GM19372 (cell line): Measurements from ENCODE around the gene ADGRB3.

Source experiments
- ATAC-seq: cut with Tn5 transposase; IDR thresholded peaks from one replicate; pipeline ENCODE4 v1.9.1; 2021; ENCODE audit warnings: mild to moderate bottlenecking, low read depth, moderate library complexity; ENCODE audit not compliant: unreplicated experiment

Gene ADGRB3

DNA sequence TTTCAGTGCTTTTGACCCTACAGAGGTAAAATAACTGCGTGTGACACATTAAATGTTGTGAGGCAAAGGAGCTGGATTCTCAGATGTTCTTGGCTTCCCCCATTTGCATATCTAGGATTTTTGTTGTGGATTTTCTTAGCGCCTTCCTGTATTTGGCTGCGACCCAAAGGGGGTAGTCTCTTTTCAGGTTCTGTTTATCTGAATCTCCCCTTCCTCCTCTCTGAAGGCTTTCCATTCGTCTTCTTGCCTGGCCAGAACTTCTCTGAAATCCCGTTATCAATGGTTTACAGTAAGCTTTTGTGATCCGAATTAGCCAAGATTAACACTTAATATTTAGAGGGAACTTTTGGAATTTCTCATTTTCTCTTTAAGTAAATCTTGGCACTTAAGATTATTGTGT is 60.8 kb downstream of the ADGRB3 start:
- no peak for ATAC-seq

DNA sequence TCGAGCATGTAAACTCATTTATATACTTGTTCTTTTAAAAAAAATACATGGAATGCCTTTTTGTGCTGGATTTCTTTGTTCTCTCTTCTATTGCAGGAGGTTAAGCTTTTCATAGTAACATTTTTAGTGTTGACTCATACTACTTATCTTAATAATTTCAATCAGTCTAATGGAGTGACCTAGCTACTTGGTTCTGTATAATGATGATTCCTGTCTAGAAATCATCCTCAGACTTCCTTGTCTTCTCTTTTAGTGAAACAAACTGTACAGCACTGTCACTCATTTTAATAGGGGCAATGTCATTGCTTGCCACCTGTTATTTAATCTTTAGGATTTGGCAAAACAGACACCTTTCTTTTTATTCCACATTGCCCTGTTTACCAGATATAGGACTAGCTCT is 62.3 kb downstream of the ADGRB3 start:
- ATAC-seq = no peak

DNA sequence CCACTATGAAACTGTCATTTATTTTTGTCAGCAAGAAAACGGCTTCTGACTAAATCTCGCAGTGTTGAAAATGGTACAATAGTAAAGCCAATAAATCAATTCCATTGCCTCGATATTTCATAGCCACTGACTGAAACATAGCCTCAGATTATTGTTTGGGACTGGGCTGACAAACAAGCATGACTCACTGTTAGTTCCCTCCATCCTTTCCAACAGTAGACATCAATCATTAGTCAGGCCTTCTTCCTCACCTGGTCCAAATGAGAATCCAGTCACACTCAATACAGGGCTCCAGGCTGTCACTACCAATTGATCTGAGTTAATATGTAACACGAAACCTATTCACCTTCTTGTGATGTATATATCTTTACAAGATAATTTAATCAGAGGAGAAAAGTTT is 66.1 kb downstream of the ADGRB3 start:
- no peak for ATAC-seq

DNA sequence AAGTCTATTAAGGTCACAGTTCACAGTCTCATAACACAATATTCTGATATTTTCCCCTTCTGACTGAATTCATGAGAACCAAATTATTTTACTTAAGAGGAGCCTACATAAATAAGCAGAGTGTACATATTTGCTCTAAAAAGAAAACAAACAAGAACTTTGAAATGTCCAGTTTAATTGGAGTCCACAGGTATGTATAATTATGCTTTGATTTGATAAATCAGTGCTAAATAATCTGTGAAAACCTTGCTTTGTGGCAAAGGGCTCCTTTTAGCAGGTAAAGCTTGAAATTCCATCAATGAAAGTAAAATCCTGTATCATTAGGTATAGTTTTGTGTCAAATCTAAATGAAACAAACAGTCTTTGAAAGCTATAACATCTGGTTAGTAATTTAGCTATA is 69.4 kb downstream of the ADGRB3 start:
- no peak for ATAC-seq

DNA sequence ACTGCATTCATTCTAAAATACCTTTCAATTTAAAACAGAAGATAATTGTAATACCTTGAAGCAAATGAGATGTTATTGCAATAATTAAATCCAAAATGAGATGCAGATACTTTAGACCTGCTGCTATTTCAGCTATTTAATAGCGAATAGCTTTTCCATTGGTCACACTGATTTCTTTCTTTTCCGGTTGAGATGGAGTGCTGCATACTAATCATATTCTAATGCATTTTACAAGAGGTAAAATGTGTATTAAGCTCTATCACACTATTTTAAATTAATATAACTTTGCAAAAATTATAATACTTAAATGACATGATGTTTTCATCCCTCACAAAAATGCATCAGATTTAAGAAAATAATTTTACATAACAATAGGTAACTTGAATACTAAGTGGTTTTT is 74.0 kb downstream of the ADGRB3 start:
- no peak for ATAC-seq

DNA sequence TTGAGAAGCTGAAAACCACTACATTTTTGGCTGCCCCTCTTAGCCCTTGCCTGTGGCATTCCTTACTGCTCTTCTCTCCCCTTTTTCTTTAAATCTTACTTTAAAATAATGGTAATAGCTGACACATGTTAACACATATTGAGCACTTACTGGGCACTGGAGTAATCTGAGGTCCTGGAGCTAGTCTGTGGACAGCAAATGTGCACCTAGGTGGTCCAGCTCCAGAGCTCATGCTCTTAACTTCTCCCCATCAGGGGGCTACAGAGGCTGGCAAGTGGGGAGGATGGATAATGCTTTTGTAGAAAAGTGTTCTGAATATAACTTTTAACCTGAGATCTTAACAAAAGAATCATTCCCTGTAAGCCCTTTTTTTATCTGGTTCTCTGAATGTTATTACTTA is 74.8 kb downstream of the ADGRB3 start:
- ATAC-seq = no peak

DNA sequence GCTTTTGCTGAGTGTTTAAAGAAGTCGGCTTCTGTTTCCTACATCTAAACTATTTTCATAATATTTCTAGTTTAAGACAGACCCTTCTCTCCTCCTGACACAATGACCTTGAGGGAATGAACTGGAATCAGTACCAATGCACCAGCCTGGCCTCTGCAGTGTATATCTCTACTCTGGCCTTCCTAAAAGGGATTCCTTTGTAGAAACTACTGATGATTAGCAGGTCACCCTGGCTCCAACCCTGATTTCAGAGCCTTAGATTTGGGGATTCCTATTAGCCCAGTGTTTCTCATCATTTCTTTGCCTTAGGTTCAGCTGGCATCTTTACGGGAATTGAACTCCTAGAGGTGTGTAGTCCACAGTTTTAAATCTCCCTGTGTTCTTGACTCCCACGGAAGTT is 75.4 kb downstream of the ADGRB3 start:
- ATAC-seq = no peak

DNA sequence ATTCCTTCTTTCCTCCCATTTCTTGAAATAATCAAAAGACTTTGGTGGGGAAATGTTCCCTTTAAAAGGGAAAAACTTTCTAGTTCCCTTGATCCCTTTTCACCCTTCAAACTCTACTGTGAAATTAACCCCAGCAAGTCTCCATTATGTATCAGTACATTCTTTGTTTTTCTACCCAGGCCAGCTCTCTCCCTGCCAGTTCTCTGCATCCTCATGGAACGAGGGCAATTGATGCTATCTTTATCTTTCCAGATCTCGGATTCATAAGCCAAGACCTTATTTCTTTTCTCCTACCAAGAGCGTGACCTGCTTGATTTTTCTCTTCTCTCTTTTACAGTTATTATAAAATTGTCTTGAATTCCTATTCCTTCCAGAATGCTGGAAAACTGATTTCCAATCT is 75.8 kb downstream of the ADGRB3 start:
- no peak for ATAC-seq

DNA sequence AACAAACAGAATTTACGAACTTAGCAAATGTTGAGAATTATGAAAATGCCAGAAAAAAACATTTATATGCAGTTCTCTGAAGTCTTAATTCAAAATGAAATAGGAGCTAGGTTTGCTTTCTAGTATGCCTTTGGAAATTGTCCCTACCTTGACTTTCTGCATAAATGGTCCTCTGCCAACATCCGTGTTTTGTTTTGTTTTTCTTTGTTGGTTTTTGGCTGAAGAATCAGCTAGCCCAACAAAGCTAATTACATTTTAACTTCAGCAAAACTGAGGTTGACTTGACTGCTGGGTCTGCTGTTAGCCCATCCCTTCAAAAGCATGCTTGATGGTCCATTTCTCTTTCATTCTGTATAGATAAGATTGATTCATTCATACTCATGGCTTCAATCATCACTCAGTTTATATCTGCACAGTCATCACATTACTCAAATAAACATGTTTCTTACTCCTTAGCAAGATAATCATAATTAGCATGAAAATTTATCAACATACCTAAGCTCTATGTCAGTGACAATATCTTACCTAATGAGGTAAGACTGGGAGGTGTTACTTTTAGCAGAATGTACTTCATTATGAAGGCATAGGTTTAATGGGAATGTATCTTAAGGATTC is 76.4 kb downstream of the ADGRB3 start:
- no peak for ATAC-seq

DNA sequence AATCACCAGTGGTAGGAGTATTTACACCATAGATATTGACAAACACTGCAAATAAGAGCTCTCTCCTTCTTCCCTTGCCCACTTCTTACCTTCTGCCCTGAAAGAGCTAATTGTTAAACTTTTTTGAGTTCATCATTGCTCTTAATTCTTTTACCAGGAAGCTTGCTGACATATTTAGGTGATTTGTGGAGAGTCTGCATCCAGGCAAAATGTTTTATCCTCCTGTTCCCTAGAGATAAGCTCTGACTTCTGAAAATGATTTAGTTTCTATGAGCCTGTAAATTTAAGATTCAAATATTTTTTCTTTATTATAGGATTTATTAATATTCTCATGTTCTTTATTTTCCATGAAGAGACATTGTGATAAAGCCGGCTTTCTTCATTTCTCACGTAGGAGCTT is 81.5 kb downstream of the ADGRB3 start:
- no peak for ATAC-seq

DNA sequence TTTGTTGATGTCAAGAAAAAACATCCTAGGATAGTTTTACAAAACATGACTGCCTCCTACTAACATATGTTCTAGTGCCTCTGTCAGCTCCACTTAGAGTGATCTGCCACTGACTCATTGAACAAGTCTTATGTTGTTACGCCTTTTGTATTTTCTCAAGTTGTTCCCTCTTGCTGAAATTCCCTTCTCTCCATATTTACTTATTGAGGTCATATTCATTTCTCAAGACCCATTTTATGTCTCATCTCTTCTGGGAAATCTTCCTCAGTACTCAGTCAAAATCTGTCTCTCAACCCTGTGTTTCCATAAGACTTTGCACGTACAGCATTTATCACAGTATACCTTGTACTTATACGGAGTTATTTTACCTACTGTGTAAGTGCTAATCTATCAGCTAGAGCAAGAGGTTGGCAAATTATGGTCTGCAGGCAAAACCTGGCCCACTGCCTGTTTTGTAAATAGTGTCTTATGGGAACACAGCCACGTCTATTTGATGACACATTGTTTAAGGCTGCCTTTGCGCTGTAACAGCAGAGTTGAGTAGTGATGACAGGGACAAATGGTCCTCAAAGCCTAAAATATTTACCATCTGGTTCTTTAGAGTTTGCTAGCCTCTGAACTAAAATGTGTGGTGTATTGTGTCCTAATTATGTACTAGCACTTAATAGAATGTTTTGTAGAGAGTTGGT is 83.4 kb downstream of the ADGRB3 start:
- no peak for ATAC-seq

DNA sequence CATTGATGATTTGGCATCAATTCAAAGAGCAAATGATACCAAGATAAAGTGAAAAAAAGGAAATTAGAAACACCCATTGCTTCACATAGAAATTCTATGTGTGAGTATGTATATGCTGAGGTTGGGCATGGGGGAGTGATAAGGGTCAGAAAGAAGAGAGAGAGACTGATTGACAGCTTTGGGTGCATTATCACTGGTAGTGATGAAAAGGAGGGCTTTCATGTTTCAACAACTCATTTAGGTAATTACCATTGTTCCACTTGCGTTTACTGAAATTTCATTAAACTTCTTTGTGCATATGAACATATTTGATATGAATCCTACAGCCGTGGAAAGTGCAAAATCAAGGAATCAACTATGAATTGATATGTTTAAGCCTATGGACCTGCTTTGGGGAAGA is 84.7 kb downstream of the ADGRB3 start:
- ATAC-seq = no peak

DNA sequence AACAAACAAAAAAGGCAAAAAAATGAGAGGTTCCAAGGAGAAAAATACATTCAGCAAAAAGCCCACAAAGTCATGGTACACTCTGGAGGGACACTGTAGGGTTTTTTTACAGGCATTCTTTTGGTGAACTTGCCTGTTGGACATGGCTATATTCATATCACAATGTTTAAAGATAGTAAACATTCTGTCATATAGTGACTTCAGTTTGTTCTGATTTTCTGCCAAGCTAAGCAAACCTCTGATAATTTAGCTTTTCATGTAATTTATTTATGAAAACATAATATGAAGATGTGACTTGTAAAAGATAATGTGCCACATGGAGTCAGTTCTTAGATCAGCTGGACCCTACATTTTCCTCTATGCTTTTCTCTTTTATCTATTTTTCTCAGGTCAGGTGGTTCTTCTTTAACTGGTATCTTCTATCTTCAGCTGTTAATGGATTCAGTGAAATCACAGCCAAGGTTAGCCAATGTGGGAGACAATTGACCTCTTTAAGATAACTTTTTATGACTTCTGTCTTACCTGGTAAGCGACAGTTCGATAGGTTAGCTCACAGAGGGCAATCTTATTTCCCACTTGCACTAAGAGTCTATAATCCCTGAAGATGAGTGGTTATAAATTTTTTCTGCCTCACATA is 87.9 kb downstream of the ADGRB3 start:
- no peak for ATAC-seq

DNA sequence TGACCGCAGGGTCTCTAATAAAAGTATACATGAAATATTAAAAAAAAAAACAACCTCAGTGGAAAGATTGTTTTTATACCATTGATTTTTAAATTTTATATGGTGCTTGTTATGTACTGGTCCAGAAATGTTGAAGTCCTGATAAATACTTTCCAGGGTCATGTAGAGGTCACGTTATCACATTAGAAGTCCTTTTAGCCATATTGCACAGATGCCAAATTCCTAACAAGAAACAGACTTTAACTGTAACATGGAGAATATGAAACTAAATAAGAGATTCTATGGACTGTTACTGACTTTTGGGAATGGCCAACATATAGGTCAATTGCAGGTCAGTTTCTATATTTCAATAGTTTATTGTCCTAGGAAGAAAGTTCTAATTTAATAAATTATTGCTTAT is 89.0 kb downstream of the ADGRB3 start:
- ATAC-seq = no peak

DNA sequence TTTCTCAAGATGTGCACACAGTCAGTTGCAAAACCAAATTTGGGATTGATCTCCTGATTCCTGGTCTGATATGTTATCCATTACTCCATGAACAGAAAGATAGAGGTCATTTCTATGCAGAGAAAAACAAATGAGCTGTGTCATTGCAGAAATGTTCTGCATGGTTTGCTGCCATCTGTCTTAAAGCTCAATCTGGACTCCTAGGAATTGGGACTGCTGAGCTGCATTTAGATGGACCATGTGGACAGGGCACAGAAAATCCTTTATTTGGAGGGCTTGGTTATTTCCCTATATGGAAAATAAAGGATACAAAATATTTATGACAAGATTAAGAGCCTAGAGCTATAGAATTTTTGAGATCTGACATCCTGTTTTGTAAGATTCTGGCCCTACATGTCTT is 91.3 kb downstream of the ADGRB3 start:
- ATAC-seq = no peak

DNA sequence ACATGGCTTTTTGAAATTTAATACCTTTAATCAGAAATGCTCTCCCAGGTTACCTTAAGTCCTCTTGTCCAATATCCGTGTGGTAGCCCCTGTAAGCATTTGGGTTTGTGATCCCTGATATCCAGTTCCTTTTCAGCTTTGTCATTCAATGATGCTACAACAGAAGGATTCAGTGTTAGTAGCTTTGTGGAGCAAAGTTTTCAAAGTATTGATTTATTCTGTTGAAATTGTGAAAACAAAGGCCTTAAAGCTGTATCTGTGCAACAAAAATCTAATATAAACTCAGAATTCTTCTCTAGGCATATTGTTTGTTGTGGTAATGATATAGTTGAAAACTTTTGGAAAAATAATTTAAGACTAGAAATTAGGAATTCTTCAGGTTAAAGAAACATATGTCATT is 91.9 kb downstream of the ADGRB3 start:
- no peak for ATAC-seq

DNA sequence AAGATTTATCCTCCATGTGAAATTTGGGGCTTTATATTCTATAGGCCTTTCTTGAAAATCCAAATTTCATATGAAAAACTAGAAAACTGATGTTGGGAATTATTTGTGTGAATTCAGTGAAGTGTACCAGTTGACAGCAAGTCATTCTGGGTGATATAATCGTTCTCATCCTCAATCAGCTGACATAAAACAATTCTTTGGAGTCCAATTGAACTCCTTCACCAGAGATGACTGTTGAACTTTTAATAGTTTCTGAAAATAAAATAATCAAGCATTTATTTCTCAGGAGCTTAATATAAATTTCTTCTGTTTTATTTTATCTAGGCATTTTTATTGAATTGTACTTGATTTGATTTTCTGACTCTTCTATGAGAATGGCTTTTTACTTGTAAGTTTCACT is 92.6 kb downstream of the ADGRB3 start:
- ATAC-seq = no peak

DNA sequence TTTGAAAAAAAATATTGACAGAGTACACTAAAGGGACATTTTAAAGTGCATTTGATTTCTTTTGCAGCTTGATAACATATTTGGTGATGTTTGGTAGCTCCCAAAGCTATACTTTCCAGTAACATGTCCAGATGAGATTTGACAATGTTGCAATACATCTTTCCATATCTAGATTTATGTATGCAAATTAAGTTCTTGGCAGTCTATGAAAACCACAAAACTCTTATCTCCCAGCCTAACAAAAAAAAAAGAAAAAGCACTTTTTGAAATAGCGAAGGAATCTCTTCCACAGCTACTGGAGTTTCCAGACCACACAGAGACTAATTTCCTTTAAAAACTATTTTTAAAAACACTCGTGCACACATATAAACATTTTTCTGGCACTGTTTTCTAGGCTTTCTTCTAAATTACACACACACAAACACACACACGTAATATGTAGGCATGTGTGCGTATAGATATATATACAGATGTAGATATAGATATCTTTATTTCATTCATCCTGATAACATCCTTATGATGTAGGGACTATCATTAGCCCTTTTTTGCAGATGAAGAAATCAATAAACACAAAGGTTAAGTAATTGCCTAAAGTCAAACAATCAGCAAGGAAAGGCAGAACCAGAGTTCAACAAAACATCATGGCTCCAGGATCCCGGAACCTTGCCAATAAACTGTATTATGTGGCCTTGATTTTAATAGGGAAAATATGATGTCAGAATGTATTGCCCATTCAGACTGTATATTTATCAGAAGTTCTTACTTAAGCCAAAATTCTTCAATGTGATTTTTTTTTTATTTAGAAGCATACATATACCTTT is 93.3 kb downstream of the ADGRB3 start:
- ATAC-seq = no peak

DNA sequence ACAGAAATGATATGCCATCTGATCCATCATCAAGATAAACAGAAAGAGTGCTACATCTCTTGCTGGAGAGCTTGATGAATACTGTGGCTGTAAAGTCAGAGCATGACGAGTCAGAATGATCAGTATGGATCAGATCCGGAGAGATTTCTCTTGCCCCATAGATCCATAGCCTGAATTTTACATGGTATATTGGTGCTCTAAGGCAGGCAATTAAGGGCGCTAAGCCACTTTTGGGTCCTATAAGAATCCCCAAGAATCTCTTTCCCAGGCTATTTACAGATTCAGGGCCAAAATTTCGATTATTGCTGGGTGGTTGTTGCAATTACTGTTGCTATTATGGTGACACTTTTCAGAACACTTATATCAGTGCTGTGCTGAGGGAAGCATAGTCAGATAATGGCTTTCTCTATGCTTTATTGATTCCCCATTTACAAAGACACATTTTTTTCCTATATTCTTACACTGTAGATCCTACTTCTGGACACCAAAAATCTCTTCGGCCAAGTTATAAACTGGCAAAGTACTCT is 94.4 kb downstream of the ADGRB3 start:
- no peak for ATAC-seq

DNA sequence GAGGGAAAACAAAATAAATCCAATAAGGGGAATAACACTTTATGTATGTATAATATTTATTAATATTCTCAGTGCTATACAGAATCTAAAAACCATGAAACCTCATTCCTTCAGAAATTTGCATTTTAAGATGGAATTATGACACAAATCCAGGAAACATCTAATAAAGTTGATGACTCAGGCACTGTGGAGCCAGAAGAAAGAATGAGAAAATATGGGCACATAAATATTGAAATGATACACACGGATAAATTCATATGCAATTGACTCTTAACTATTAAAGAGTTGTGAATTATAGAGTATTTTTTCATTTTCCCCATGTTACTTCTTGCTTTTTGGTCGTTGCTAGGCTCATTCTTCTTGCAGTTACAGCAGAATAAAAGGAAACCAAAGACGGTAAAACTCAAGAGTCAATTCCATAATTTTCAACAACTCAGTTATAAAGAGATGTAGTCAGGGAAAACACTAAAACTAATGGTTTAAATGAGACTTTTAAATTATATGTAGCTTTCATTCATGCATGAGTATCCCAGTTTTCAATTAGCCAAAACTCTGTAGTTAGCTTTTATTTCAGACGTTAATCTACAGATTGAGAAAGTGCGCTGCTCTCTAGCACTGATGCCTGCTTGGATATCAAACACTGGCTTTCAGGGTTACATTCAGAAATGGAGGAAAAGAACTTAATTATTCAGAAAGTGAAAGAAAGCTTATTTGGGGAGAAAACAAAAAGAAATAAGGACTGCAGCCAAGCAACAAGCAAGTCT is 95.4 kb downstream of the ADGRB3 start:
- no peak for ATAC-seq
